ENCODE data around the gene RNF114.

Gene RNF114

GRCh38 chr20:49942303-49942702 is 6.1 kb downstream of the RNF114 start:
- no peaks in the 10 kb centered on the region for H3K27me3 ChIP-seq (ENCODE audit: insufficient read depth, low read depth)
- peaks cover 72% of the 10 kb centered on the region for H3K79me2 ChIP-seq (ENCODE audit: insufficient read depth, low read depth)
- no peak overlapping the region for H3K4me2 ChIP-seq
- H3K9ac ChIP-seq = no peak overlapping the region
- H3K4me3 ChIP-seq (IDR thresholded peaks at IDR 0.05; ENCODE audit: insufficient read depth, low read depth, low read length) = no peak overlapping the region
- H2AFZ ChIP-seq (ENCODE audit: low read depth) = no peak overlapping the region
- TF ChIP-seq CTCF (conservative IDR thresholded peaks at IDR 0.05; ENCODE audit: low read depth, low read length) = no peak
- no peaks in the 10 kb centered on the region; the same call in 1 of the 2 replicates for H4K20me1 ChIP-seq (ENCODE audit: insufficient read depth)
- peaks cover 35% of the 10 kb centered on the region for H3K4me1 ChIP-seq (ENCODE audit: low read depth, poor library complexity, severe bottlenecking)
- H3K36me3 ChIP-seq (ENCODE audit: insufficient read depth) = peaks cover 18% of the 10 kb centered on the region; the same call in 1 of the 2 replicates
- H3K27ac ChIP-seq = no peak overlapping the region

- Histone ChIP-seq H3K4me2 (no peak overlapping the region), H3K36me3 (ENCODE audit: insufficient read depth) (peaks cover 18% of the 10 kb centered on the region; the same call in 1 of the 2 replicates), H4K20me1 (ENCODE audit: insufficient read depth) (no peaks in the 10 kb centered on the region), H3K79me2 (ENCODE audit: insufficient read depth, low read depth) (peaks cover 66% of the 10 kb centered on the region), H3K4me3 (IDR thresholded peaks at IDR 0.05; ENCODE audit: insufficient read depth, low read depth, low read length) (no peak overlapping the region), H2AFZ (ENCODE audit: low read depth) (no peak overlapping the region), H3K27me3 (ENCODE audit: insufficient read depth, low read depth) (no peaks in the 10 kb centered on the region), H3K4me1 (ENCODE audit: low read depth, poor library complexity, severe bottlenecking) (peaks cover 28% of the 10 kb centered on the region), H3K9ac (no peak overlapping the region), H3K27ac (no peak overlapping the region)
- TF ChIP-seq CTCF (conservative IDR thresholded peaks at IDR 0.05; ENCODE audit: low read depth, low read length) = no peak
These were observed 6.7 kb downstream of the RNF114 start for GRCh38 chr20:49942942-49943341.

GRCh38 chr20:49945306-49945700 is 9.1 kb downstream of the RNF114 start:
- Histone ChIP-seq H3K27me3 (ENCODE audit: insufficient read depth, low read depth) (no peaks in the 10 kb centered on the region), H3K9ac (no peak overlapping the region), H3K4me3 (IDR thresholded peaks at IDR 0.05; ENCODE audit: insufficient read depth, low read depth, low read length) (no peak overlapping the region), H3K36me3 (ENCODE audit: insufficient read depth) (peaks cover 28% of the 10 kb centered on the region; the same call in 1 of the 2 replicates), H4K20me1 (ENCODE audit: insufficient read depth) (peaks cover 4% of the 10 kb centered on the region; the same call in 1 of the 2 replicates), H3K4me1 (ENCODE audit: low read depth, poor library complexity, severe bottlenecking) (peaks cover 6% of the 10 kb centered on the region), H3K79me2 (ENCODE audit: insufficient read depth, low read depth) (peaks cover 42% of the 10 kb centered on the region), H3K27ac (no peak overlapping the region), H2AFZ (ENCODE audit: low read depth) (no peak overlapping the region), H3K4me2 (no peak overlapping the region)
- TF ChIP-seq CTCF (conservative IDR thresholded peaks at IDR 0.05; ENCODE audit: low read depth, low read length) = no peak

GRCh38 chr20:49945701-49946477 is 9.7 kb downstream of the RNF114 start:
- Histone ChIP-seq H3K79me2 (ENCODE audit: insufficient read depth, low read depth) (peaks cover 36% of the 10 kb centered on the region), H4K20me1 (ENCODE audit: insufficient read depth) (peaks cover 4% of the 10 kb centered on the region; the same call in 1 of the 2 replicates)
- no peak for TF ChIP-seq CTCF (conservative IDR thresholded peaks at IDR 0.05; ENCODE audit: low read depth, low read length)

More at GRCh38 chr20:49945701-49946477, 9.7 kb downstream of the RNF114 start:
- Histone ChIP-seq H3K27ac (no peak overlapping the region), H3K4me3 (IDR thresholded peaks at IDR 0.05; ENCODE audit: insufficient read depth, low read depth, low read length) (no peak overlapping the region), H3K9ac (no peak overlapping the region), H3K4me2 (no peak overlapping the region), H3K27me3 (ENCODE audit: insufficient read depth, low read depth) (no peaks in the 10 kb centered on the region), H2AFZ (ENCODE audit: low read depth) (no peak overlapping the region), H3K4me1 (ENCODE audit: low read depth, poor library complexity, severe bottlenecking) (peaks cover 6% of the 10 kb centered on the region), H3K36me3 (ENCODE audit: insufficient read depth) (peaks cover 28% of the 10 kb centered on the region; the same call in 1 of the 2 replicates)

All from KMS-11 (cell line).